Measurements from ENCODE around the gene GLRX.

The GLRX gene

GRCh38 chr5:95823738-95824609 lies 1.4 kb upstream of the GLRX start:
- H3K27me3 ChIP-seq (replicated peaks; ENCODE audit: control insufficient read depth, insufficient read depth, low read length) = no peaks in the 10 kb centered on the region
- no peak for TF ChIP-seq CTCF (IDR thresholded peaks at IDR 0.05; ENCODE audit: insufficient read depth, low read length, poor library complexity, severe bottlenecking)
- H3K36me3 ChIP-seq (ENCODE audit: control insufficient read depth, insufficient read depth, low read length) = no peaks in the 10 kb centered on the region
- peak overlapping the region; percentile 94 for H3K4me3 ChIP-seq (replicated peaks; ENCODE audit: low read depth, low read length)
- peak; percentile 50 for DNase-seq (ENCODE audit: extremely low read depth, insufficient read length)

DNA sequence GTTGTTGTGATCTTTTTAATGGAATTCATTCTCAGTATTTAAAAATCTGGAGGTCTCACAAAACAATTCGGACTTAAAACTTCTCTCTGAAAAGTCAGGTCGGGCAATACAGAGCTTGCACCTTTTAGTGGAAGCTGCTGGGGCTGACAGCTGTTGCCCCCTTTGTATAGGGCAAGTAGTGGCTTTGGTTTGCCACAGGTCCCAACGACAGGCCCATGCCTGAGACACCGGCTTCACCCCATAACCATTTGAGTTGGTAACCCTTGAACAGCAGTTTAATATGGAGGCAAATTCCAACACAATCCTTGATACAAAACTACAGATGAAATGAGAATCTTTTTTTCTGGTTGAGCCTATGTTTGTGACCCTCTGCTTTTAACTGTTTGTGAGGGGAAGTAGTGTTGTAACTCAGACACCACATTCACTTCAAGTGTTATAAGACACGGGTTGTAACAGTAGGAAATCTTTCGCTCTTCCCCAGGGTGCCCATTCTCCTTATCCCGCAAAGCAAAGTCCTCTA lies 752 bp upstream of the GLRX start:
- H3K4me3 ChIP-seq (replicated peaks; ENCODE audit: low read depth, low read length) = peak overlapping the region; percentile 94

DNA sequence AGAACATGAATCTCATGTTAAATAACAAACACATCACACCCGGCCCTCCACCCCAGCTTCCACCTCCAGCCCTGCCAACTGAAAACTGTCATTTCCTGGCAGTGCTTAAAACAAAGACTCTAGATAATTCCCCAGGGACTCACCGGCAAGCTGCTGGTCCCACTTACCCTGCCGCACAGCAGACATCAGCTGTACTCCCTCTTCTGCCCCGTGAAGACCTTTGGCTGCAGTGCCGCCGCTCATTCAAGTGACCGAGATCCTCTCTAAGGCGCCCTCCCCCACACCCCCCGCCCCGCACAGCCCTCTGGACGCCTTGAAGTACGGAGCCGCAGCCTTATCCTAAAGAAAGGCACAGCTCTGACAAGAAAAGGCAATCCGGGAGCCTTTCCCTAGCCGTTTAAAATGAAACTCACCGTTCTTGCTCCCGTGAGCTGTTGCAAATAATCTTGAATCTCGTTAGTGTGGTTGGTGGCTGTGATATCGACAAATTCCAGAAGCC lies 434 bp downstream of the GLRX start:
- H3K4me3 ChIP-seq (replicated peaks; ENCODE audit: low read depth, low read length) = peak overlapping the region; percentile 94
- no peaks in the 10 kb centered on the region for H3K27me3 ChIP-seq (replicated peaks; ENCODE audit: control insufficient read depth, insufficient read depth, low read length)
- no peaks in the 10 kb centered on the region; the same call in 1 of the 2 replicates for H3K36me3 ChIP-seq (ENCODE audit: control insufficient read depth, insufficient read depth, low read length)
- TF ChIP-seq CTCF (IDR thresholded peaks at IDR 0.05; ENCODE audit: insufficient read depth, low read length, poor library complexity, severe bottlenecking) = no peak
- peak; percentile 48 for DNase-seq (ENCODE audit: extremely low read depth, insufficient read length)

More for the DNA sequence above, 752 bp upstream of the GLRX start:
- no peak for TF ChIP-seq CTCF (IDR thresholded peaks at IDR 0.05; ENCODE audit: insufficient read depth, low read length, poor library complexity, severe bottlenecking)
- no peaks in the 10 kb centered on the region for H3K36me3 ChIP-seq (ENCODE audit: control insufficient read depth, insufficient read depth, low read length)
- no peak for DNase-seq (ENCODE audit: extremely low read depth, insufficient read length)
- no peaks in the 10 kb centered on the region for H3K27me3 ChIP-seq (replicated peaks; ENCODE audit: control insufficient read depth, insufficient read depth, low read length)

GRCh38 chr5:95821110-95822021 lies 1.2 kb downstream of the GLRX start:
- Histone ChIP-seq H3K4me3 (replicated peaks; ENCODE audit: low read depth, low read length) (peak overlapping the region; percentile 94), H3K27me3 (replicated peaks; ENCODE audit: control insufficient read depth, insufficient read depth, low read length) (no peaks in the 10 kb centered on the region), H3K36me3 (ENCODE audit: control insufficient read depth, insufficient read depth, low read length) (peaks cover 2% of the 10 kb centered on the region; the same call in 1 of the 2 replicates)
- TF ChIP-seq CTCF (IDR thresholded peaks at IDR 0.05; ENCODE audit: insufficient read depth, low read length, poor library complexity, severe bottlenecking) = no peak
- no peak for DNase-seq (ENCODE audit: extremely low read depth, insufficient read length)
